HTR-8/SVneo (cell line): ENCODE results near the gene CBFB.
"Not testable (repeated sequence)": the region's sequence is repeated elsewhere in the genome, so short reads cannot be mapped to it uniquely, and the experiment has no call there.

Experiments
- DNase-seq: peaks from one replicate; pipeline ENCODE4 v3.0.0; 2011; ENCODE audit warnings: low spot score, mixed read lengths; ENCODE audit not compliant: insufficient read length
- FAIRE-seq: peaks from 2 replicates; lab custom pipeline; 2011; peaks lifted over from hg19 to GRCh38; lab: Jason Lieb, UNC

Gene CBFB

DNA sequence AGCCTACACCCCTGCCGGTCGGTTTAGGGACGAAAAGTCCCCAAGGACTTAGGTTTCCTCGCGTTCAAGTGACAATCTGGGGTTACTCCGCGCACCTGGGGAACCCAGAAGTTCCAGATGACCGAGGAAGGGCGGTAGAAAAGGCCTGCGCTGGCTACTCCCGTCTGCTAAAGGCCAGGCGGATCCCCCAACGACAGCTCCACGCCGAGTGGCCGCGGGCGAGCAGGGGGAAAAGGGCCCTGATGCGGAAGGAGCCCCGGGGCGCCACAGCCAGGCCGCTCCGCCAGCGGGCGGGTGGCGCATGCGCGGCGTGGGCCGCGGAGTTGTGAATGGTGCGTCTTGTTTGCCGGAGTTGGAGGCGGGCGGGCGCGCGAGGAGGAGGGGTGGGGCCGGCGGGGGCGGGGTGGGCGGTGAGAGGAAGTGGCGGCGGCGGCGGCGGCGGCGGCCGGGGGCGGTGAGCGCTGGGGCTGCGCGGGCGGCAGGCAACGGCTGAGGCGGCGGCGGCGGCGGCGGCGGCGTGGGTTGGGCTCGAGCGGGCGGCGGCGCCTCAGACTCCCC, at the start of gene CBFB:
Gene CBFB (plus strand): TSS at position 454 of the 558 bp plus-strand sequence. CDS start 259 bp downstream, outside the sequence.
- FAIRE-seq (peak; percentile 83), DNase-seq (peak; percentile 98)

DNA sequence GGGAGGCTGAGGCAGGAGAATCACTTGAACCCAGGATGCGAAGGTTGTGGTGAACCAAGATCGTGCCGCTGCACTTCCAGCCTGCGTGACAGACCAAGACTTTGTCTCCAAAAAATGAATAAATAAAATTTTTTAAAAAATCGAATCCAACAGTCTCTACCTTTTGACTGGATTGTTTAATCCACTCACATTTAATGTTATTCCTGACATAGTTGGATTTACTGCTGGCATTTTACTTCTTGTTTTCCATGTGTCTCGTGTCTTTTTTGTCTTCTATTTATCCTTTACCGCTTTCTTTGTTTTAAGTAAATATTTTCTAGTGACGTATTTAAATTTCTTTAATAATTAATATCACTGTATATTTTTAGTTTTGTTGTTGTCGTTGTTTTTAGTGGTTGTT, 45.9 kb upstream of the CBFB start:
- DNase-seq, result no peak
- FAIRE-seq, result no peak

DNA sequence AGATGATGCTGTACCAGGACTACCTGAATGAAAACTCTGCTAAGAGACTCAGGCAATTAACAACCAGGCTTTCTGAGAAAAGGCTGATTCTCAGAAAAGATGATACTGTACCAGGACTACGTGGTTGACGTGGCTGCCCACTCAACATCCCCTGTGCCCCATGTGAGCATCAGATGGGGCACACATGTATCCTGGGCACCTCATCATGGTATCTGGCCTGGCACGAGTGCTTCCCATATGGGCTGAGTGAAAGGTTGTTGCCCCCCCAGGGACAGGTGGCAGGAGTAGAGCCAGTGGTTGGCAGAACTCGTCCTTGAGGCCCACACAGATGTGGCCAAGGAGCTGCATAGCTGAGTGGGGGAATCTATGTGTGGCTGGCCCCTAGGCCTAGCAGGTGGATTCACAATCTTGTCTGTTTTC, 44.0 kb upstream of the CBFB start:
- no peak for FAIRE-seq
- no peak for DNase-seq

DNA sequence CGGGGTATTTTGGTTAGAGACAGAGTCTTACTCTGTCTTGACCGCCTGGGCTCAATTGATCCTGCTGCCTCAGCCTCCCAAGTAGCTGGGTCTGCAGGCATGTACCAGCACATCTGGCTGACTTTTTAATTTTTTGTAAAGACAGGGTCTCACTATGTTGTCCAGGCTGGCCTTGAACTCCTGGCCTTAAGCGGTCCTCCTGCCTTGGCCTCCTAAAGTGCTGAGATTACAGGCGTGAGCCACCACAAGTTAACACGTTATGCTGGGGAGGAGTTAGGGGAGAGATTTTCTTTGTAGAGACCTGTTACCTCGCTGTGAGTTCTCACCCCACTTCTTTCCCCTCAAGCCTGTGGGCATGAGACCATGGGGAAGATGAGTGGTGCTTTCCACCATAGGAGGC, 42.4 kb upstream of the CBFB start:
- DNase-seq (no peak), FAIRE-seq (no peak)

DNA sequence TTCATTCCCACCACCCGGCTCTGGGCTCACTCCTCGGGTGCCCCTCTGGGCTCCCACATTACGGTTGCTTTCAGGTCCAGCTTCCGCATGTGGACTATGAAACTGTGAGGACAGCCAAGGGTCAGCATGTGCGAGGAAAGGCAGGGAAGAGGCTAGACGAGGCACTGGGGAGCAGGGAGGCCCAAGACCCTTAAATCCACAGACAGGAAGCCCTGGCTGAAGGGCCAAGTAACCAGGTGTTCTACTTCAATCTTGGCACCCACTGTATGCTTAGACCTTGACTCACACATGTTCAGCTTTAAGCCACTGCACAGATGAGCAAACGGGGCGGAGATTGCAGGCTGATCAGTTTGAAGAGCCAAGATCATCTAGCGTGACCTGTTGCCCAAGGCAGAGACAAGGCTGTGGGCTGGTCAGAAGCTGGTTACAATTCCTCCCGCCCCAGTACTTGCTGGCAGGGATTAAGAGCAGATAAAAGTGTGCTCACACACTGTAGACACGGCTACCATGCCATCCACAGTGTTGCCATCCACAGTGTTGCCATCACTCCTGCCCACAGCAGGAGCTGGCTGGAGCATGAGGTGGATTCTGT, 40.7 kb upstream of the CBFB start, which contains the start of gene CES4A:
Gene CES4A (plus strand): TSS at position 393 of the 592 bp plus-strand sequence. CDS start 184 bp downstream, at position 577.
- DNase-seq (no peak), FAIRE-seq (no peak)

DNA sequence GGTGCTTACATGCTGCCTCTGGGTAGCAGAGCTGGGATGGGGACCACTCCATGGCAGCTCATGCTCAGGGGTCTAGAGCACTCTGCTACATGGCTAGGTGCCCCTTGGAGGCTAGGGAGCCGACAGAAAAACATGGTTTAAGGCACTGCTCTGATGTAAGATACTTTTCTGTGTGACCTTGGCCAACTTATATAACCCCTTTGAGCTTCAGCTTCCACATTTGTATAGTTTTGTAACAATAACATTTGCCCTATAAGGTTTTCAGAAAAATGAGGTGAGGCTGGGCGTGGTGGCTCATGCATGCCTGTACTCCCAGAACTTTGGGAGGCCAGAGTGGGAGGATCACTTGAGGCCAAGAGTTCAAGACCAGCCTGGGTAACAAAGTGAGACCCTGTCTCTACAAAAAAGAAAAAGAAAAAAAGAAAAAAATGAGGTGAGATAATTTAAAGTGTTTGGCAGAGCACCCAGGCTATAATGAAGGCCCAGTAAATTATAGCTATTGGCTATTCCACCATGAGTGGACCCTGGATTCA, 37.3 kb upstream of the CBFB start:
- FAIRE-seq, result no peak
- DNase-seq, result no peak

DNA sequence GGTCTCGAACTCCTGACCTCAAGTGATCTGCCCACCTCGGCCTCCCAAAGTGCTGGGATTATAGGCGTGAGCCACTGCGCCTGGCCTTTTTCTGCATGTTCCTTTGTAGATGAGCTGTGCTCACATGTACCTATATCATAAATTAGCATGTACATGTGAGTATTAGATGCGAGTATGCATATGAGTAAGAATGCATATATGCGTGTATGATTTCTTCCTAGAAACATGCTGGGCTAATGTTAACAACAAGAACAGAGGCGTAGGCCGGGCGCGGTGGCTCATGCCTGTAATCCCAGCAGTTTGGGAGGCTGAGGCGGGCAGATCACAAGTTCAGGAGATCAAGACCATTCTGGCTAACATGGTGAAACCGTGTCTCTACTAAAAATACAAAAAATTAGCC, 35.4 kb upstream of the CBFB start:
- DNase-seq, FAIRE-seq: not testable (repeated sequence)

DNA sequence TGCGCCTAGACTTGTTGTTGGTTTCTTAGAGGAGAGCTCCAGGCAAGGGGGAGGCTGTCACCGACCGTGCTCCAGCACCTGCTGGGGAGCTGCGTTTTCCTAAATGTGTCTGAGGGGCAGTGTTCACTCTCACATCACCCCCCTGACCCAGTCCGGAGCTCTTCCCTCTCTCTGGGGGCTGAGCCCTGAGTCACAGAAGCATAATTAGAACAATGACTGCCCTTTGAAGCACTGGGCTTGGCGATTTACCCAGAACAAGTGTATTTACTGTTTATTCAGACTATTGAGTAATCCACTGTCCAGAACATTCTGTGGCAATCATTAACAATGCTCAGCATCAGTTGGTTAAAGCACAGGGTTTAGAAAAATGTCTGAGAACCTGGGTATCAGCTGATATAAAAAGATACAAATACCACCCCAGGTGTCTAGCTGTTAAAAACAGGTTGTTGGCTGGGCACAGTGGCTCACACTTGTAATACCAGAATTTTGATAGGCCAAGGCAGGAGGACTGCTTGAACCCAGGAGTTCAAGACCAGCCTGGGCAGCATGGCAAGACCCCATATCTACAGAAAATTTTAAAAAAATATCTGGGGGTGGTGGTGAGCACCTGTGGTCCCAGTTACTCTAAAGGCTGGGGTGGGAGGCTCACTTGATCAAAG, 32.5 kb upstream of the CBFB start:
- FAIRE-seq (no peak), DNase-seq (no peak)

DNA sequence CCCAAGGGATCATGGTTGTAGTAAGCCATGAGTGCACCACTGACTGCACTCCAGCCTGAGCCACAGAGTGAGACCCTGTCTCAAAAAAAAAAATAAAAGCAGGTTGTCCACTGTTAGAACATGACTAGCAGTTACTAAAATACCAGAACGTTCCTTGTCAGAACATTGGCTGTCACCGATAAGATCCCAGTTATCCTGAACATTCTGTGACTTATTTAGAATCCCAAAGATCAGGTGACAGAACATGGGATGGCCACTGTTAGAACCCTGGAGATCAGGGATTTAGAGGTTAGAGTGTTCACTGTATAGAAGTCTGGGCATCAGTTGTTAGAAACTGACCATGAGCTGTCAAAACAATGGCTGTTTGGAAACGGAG, 32.0 kb upstream of the CBFB start:
- FAIRE-seq (no peak), DNase-seq (no peak)

DNA sequence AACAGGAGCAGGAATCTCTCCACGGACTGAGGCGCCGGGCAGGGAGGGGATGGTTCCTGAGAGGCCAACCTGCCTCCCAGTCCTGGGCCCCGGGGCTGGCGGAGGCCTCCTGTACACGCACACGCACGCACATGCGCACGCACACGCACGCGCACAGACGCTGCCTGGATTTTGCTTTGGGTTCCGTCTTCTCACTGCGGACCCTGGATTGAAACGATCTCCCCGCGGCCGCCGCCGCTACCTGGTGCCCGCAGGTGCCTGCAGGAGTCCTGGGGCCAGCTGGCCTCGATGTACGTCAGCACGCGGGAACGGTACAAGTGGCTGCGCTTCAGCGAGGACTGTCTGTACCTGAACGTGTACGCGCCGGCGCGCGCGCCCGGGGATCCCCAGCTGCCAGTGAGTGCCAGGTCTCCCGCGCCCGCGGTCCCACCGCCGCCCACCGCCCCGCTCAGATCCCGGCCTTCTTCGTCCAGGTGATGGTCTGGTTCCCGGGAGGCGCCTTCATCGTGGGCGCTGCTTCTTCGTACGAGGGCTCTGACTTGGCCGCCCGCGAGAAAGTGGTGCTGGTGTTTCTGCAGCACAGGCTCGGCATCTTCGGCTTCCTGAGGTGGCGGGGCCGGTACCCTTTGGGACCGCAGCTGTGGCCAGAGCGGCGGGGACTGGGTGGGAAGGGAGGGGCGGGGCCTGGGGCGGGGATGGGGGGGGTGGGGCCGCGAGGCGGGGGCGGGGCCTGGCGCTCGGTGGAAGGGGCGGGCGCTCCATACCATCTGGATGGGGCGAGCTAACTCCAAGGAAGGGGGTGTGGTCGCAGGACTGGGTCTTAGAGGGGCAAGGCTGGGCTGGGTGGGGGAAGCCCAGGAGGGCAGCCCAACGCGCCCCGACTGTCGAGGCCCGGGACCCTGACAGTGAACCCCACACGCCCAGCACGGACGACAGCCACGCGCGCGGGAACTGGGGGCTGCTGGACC, 28.3 kb upstream of the CBFB start:
- DNase-seq (peak; percentile 63), FAIRE-seq (no peak)

DNA sequence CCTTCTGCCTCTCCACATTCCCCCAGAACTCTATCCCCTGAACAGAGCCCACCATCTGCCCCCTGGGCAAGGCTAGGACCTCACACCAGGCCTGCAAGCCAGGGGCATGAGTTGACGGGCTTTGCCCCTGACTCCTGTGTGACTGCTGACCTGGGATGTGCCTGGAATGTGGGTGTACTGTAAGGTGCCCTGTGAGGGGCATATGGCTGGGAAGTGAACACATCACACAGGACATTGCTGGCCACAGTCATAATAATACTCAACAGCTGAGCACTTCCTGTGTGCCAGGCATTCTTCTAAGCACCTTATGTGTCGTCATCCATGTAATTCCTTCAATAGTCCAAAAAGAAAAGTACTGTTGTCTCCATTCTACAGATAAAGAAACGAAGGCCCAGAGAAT, 27.2 kb upstream of the CBFB start:
- DNase-seq, result no peak
- FAIRE-seq, result no peak

DNA sequence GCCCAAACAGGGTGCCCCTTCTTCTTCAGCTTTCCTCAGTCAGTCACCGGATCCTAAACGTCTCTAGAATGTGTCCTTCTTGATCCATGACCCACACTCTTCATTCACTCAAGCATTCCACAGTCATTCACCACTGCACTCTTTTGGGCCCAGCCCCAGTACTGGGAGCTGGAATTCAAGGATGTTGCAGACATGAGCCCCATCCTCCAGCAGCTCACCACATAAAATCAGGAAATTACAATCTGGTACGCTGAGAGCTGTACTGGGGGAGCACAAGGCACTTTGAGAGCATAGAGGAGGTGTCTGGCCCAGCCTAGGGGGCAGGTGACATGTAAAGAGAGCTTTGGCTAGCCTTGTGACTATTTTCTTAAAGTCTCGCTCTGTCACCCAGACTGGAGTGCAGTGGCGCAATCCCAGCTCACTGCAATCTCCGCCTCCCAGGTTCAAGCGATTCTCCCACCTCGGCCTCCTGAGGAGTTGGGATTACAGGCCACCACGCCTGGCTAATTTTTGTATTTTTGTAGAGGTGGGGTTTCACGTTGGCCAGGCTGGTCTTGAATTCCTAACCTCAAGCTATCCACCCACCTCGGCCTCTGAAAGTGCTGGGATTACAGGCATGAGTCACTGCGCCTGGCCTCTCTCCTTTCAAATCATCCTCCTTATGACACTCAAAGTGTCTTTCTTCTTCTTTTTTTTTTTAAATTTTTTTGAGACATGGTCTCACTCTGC, 21.9 kb upstream of the CBFB start:
- DNase-seq (no peak), FAIRE-seq (peak; percentile 82)

DNA sequence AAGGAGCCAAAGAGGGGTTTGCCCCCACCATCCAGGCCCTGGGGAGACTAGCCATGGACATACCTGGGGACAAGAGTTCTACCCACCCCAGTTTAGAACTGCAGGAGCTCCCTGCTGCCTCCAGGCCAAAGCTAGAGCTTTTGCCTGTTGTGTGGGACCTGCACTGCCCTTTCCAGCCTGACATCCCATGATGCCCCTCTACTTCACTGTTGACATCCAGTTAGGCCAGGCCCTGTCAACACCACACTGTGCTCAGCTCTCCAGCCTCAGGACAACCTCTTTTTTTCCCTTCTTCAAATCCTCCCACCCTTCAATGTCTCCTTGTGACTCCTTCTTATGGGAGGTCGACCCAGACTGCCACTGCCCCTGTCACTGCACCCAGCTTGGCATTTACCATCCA, 19.8 kb upstream of the CBFB start:
- DNase-seq (no peak), FAIRE-seq (peak; percentile 49)

DNA sequence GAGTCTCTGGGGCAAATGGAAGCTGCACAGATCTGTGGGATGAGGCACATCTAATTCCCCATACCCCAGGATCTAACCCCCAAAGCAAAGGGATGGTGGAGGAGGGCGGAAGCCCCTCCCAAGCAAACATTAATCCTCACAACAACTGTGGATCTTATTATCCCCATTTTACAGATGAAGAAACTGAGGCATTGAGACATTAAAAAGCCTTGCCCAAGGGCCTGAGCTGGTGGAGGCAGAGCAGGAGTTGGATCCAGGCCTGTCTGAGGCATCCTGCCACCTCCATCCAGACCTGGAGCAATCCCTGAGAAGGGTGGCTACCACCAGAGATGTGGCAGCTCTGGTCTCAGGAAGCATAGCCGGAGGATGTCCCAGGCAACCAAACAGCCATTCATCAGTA, 17.7 kb upstream of the CBFB start:
- DNase-seq (no peak), FAIRE-seq (peak; percentile 36)

DNA sequence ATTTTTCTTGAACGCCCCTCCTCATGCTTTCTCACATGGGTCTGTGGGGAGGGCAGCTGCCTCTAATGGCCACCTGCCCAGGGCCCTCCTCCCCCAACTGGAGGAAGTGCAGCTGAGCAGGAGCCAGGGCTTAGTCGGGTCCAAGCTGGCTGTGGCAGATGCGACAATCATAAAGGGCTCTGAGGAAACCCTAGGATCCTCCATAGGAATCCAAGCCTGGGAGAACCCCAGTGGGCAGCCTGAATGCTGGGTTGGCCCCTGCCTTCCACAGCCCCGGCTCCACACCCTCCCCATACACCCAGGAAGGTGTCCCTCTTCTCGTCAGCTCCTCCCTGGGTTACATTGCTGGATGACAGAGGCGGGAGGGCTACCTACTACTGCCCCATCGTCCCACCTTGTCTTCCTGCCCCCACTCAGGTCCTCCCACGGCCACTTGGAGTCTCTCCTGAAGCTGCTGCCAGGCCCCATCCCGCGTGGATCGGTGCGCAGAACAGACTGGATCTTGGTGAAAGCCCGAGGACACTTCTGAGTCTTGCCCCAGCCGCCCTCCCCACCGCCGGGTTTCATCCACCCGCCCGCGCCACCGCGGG, 15.6 kb upstream of the CBFB start:
- DNase-seq (no peak), FAIRE-seq (peak; percentile 28)

DNA sequence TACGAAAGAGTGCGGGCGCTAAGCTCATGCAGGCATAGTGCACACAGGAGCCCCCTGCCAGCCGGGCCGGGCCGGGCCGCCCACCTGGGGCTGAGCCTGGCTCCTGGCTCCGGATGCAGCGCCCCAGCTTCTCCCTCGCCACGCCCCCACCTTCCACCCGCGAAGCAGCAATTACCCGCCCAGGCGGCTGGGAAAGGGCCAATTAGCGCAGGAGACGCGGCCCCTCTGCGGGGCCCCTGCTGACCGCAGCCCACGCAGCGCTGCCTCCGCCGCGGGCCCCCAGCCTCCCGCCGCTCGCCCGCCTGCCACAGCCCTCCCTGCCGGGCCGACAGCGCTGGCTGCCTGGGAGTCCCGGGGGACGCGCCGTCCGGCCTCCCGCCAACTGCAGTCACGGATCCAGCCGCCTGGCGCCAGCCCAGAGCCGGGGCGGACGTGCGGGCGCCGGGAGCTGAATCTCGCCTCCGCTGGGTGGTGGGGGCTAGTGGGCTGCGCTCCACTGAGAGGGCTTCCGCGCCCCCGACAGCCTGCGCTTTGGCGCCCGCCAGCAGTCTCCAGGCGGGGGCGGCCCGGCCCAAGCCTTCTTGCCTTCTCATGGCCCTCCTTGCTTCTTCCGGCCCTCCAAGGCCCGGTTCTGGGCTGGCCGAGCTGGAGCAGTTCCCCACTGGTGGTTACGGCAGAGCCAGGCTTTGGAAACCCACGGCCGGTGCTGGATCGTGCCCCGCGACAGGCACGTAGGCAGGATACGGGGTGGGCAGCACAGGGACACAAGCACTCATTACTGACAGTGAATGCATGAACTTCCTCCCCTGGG, 14.9 kb upstream of the CBFB start:
- DNase-seq, result peak; percentile 45
- FAIRE-seq, result peak; percentile 90

DNA sequence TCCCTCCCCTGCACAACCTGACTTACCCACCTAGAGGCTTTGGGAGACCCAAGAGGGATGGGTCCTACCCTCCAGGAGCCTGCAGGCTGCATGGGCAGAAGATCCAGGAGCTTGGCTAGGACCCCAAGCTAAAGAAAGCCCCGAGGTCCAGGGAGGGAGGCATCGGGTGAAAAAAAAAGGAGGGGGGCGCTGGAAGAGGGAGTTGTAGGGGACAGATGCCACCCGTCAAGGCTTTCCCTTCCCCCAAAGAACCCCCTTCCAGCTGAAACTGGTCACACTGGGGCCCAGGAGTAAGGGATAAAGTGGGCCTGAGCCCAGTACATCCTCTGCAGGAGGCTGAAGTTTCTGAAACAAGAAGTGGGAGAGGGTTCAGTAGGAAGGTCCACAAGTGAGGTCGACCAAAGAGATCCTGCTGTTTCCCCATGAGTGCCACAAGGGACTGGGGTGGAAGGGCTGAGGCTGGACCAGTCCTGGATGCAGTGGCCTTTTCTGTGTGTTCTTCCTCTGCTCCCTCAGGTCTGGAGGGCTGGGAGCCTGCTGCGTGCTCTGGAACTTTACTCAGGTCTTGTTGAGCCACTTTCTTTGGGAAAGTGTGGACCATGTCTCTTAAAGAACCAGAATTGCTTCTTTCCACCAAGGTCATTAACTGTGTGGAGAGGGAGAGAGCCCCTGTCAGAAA, 14.2 kb upstream of the CBFB start:
- FAIRE-seq (no peak), DNase-seq (no peak)

DNA sequence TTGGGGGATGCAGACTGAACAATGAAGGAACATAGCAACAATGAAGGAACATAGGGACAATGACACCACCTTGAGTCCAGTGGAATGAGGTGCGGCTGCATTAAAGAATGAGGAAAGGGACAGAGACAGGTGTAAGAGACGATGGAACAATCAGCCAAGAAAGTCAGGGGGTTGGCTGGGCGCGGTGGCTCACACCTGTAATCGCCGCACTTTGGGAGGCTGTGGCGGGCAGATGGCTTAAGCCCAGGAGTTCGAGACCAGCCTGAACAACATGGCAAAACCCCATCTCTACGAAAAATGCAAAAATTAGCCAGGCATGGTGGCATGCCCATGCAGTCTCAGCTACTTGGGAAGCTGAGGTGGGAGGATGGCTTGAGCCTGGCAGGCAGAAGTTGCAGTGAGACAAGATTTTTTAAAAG, 13.6 kb upstream of the CBFB start:
- FAIRE-seq (peak; percentile 78), DNase-seq (no peak)
